ENCODE measurements around the gene AQP3.
A peak's percentile ranks its signal among the peaks of the same experiment; 100 is the strongest.
"Not testable (repeated sequence)": the region's sequence is repeated elsewhere in the genome, so short reads cannot be mapped to it uniquely, and the experiment has no call there.

Gene AQP3

GRCh38 chr9:33439731-33440130, 7.7 kb downstream of the AQP3 start:
- DNase-seq = no peak

DNA sequence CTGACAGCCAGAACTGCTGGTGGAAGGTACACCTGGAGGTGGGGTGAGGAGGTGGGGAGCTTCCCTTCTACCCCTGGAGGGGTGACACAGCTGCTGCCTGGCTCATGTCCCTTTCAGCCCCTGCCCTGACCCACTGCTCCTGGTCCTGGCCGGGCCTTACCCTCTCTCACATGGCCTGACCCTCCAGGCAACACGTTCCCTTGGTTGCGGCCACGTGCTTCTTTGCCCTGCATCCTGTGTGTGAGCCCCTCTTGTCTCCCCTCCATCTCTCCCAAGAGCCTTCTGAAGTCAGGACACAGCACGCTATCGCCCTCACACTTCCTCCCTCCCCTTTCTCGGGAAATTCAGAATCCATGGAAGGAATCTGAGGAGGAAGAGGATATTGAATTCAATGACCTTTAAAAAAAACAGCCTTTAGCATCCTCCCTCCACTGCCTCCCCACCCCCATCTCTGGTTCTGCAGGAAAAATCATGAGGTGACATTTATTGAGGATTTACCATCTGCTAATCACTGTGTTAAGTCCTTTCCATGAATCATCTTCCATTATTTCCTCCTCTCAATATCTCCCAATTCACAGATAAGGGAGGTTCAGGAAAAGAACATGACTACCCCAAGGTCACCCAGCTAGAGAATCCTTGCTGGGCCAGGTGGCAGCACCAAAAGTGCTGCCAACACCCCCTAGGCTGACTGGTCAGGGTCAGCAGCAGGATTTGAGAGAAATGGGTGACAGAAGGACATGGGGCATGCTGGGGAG, 8.3 kb downstream of the AQP3 start:
- no peak for DNase-seq

- no peak for DNase-seq
Observed at GRCh38 chr9:33437898-33438297, 9.5 kb downstream of the AQP3 start.

- no peak for DNase-seq
Observed at GRCh38 chr9:33437205-33437604, 10.2 kb downstream of the AQP3 start.

- DNase-seq = no peak
Observed at GRCh38 chr9:33436445-33436844, 10.9 kb downstream of the AQP3 start.

DNA sequence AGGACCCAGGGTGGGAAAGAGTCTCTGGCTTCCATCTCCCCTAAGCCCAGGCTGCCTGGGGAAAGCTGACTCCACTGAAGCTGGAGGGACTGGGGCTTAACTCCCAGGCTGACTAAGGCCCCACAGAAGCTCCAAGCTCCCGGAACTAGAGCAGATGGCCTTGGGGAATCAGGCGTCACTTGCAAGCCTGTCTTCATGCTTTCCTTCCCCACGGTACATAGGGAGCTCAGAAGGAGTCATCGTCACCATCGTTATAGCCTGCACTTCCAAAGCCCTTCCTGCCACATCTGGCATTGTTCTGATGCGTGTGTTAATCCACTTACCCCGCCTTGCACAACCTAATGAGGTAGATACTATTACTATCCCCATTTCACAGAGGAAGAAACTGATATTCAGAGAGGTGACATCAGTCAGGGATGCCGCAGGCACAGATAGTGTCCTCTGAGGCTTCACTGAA, 11.5 kb downstream of the AQP3 start:
- no peak for DNase-seq

- no peak for DNase-seq
Observed at GRCh38 chr9:33434317-33435105, 12.9 kb downstream of the AQP3 start.

- no peak for DNase-seq
Observed at GRCh38 chr9:33433871-33434270, 13.5 kb downstream of the AQP3 start.

DNA sequence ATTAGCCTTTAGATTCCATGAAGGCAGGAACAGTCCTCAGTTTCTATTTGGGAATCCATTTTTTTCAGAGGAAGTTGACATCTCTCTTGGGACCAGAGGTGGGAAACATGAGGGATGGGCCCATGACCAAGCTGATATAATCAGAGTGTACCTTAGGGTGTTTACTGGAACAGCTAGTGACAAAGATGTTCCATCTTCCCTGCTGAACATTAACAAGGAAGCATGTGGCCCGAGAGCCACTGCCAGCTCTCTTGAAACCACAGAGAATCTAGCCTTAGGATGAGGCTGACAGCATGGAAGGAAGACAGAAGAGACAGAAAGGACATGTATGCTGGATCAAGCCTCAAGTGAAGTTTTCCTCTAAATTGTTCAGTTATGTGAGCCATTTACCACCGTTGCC, 16.0 kb downstream of the AQP3 start:
- no peak for DNase-seq

DNA sequence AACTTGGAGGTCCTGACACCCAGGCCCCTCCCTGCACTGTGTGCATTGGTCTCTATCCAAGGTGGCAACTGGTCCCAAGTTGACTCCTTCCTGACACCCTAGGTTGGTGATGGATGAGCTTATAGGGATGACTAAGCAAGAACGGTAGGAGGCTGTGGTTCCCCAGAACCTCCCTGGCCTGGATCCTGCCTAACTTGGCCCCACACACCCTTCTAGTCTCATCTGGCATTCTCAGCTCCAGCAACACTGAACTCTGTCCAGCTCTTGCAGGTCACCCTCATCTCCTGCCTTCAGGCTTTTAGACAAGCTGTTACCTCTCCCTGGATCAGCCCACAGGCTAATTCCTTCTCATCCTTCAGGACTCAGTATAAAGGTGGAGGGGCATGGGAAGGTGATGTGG, 16.5 kb downstream of the AQP3 start:
- no peak for DNase-seq

DNA sequence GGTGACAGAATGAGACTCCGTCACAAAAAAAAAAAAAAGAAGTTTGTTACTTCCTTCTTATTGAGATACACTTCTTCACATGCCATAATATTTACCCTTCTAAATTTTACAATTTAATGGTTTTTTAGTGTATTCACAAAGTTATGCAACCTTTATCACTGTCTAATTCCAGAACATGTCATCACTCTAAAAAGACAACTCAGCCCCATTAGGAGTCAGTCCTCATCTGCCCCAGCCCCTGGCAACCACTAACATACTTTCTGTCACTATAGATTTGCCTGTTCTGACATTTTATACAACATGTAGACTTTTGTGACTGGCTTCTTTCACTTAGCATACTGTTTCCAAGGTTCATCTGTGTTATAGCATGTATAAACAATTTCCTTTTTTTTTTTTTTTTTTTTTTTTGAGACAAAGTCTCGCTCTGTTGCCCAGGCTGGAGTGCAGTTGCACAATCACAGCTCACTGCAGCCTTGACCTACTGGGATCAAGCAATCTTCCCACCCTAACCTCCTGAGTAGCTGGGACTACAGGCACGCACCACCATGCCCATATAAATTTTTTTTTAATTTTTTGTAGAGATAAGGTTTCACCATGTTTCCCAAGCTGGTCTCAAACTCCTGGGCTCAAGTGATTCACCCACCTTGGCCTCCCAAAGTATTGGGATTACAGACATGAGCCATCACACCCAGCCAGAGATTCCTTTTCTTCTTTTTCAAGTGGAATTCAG, 18.0 kb downstream of the AQP3 start:
- DNase-seq = no peak

DNA sequence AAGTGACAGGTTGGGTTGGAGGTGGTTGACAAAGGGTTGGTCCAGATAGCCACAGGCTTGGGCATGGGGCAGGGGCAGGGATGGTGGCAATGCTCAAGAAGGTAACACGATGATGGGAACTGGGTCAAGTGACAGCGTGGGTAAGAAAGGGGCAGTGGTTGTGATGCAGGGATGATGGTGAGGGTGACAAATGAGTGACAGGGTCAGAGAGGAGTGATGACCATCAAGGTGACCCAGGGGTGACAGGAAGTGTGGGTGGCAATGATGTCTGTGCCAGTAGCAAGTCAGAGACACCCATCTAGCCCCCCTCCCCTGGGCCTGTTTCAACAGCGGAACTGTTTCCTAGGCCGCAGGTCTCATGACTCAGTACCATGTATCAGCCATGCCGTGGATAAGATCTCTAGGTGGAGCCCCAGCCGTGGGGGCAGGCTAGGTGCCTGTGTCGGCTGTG, 20.5 kb downstream of the AQP3 start:
- no peak for DNase-seq

- DNase-seq = no peak
Observed at GRCh38 chr9:33425128-33425533, 22.3 kb downstream of the AQP3 start.

GRCh38 chr9:33424492-33424891, 22.9 kb downstream of the AQP3 start:
- DNase-seq = not testable (repeated sequence)

DNA sequence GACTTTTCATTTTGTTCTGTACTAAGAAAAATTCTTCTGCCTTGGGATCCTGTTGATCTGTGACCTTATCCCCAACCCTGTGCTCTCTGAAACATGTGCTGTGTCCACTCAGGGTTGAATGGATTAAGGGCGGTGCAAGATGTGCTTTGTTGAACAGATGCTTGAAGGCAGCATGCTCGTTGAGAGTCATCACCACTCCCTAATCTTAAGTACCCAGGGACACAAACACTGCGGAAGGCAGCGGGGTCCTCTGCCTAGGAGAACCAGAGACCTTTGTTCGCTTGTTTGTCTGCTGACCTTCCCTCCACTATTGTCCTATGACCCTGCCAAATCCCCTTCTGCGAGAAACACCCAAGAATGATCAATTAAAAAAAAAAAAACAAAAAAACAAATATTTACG, 23.4 kb downstream of the AQP3 start:
- not testable (repeated sequence) for DNase-seq

- DNase-seq = no peak
Observed at GRCh38 chr9:33419708-33420303, 27.6 kb downstream of the AQP3 start.

GRCh38 chr9:33418090-33418489, 29.3 kb downstream of the AQP3 start:
- no peak for DNase-seq

DNA sequence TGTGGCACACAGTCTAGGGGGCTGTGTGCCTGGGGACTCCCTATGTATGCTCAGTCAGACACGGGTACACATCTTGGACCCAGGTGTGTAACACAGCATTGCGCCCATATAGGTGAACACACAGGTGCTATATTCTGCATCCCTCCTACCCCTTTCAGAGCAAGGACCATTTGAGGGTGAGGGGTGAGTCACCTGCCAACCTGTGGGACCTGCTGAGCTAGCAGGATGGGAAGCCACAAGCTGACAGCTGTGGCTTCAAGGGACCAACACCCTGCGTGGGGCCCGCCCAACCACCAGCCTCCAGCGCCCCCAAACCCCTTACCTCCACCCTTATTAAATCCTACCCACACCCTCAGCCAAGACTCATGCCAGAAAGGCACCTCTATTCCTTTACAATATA, 30.4 kb downstream of the AQP3 start:
- DNase-seq = no peak

DNA sequence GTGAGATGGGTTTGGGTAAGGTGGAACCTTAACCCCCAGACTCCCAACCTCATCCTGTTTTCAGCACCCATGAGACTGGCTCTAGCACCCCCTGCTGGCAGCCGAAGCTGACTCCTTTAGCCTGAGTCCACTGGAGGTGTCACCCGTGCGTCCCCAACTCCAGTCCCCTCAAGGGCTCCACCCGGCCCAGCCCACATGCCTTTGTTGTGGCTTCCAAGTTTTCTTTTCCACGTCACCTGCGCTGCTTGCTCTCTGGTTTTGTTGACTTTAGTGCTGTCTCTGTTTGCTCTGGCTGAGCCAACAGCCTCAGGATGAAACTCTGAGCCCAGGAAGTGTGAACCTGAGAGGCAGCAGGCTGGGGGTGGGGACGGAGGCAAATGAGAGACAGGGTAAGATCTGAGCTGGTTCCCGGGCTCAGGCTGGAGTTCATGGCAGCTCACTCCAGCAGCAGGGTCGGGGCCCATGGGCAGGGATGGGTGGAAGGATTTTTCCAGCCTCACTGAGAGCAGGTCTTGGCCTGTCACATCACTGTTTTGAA, 31.8 kb downstream of the AQP3 start:
- DNase-seq = peak; percentile 2 to 25

GRCh38 chr9:33414889-33415500, 32.4 kb downstream of the AQP3 start:
- DNase-seq = no peak

- no peak for DNase-seq
Observed at GRCh38 chr9:33414268-33414667, 33.1 kb downstream of the AQP3 start.

GRCh38 chr9:33408087-33408486, 39.3 kb downstream of the AQP3 start:
- DNase-seq = no peak

Data from NCI-H187 (cell line).